ENCODE measurements around the gene ZNF316.
A peak's percentile ranks its signal among the peaks of the same experiment; 100 is the strongest.

ZNF316 gene

DNA sequence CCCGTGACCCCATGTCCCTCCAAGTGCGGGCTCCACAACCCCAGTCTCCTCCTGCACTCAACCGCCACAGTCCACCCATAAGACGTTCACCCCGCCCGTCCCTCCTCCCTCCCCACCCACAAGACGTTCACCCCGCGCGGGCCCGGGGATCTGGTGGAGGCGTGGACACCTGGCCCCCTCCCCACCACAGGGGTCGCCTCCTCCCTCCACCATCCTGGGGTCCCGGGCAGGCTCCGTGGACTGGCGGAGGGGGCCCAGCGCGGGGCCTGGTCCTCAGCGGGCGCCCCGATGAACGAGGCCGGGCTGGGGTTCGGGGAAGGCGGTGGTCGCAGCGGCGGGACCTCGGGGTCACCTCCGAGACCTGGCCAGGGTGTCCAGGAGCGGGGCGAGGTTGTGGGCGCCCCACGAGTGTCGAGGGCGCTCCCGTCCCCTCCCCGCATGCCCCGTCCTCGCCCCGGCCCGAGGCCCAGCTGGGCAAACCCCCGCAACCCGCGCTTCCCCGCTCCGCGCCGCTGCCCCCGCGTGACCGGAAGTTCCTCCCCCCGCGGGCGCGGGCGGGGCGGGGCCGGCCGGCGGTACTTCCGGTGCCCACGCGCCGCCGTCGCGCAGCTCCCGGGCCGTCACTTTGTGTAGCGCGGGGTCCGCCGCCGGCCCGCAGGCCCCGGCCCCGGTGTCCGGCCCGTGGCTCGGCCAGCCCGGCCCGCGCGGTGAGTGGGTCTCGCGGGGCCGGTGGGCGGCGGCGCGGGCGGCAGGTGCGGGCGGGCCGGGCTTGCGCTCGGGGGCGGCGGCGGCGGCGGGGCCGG, at the start of gene ZNF316:
Gene ZNF316 (plus strand): TSS at position 578 of the 803 bp plus-strand sequence. CDS start 5,092 bp downstream, outside the sequence.
- DNase-seq = no peak

DNA sequence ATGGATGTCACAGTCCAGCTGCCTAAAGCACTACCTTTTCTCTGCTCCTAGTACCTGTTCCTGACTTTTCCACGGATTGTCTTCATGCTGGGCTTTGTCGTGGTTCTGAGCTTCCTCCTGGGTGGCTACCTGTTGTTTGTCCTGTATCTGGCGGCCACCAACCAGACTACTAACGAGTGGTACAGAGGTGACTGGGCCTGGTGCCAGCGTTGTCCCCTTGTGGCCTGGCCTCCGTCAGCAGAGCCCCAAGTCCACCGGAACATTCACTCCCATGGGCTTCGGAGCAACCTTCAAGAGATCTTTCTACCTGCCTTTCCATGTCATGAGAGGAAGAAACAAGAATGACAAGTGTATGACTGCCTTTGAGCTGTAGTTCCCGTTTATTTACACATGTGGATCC, 48.6 kb upstream of the ZNF316 start:
- no peak for DNase-seq

DNA sequence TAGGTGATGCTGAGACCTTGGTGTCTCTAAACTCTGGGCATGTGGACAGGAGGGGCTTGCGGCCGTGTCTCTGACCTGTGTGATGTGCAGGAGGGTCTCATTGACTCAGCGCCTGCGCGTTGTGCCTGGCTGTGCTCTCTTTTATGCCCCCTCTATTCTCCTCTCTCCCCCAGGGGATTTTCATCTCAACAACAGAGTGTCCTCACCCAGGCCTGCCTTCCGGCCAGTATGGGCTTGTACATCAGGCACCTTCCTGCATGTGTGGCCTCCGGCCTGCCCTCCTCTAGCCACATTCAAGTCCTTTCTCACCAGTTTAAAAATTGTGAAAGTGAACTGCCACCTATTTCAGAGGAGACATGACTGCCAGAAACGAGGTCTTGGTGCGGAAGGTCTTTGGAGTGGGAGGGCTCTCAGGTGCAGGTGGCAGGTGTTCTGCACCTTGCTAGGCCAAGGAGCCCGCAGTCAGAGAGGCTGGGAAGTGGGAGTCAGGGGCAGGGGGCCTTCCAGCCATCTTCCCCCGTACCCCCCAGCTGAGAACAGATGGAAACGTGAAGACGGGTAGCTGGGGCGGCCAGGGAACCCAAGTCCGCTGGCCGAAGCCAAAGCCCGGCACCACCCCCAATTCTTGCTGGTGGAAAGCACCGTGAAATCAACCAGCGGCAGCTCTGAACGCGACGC, 47.8 kb upstream of the ZNF316 start:
- no peak for DNase-seq

DNA sequence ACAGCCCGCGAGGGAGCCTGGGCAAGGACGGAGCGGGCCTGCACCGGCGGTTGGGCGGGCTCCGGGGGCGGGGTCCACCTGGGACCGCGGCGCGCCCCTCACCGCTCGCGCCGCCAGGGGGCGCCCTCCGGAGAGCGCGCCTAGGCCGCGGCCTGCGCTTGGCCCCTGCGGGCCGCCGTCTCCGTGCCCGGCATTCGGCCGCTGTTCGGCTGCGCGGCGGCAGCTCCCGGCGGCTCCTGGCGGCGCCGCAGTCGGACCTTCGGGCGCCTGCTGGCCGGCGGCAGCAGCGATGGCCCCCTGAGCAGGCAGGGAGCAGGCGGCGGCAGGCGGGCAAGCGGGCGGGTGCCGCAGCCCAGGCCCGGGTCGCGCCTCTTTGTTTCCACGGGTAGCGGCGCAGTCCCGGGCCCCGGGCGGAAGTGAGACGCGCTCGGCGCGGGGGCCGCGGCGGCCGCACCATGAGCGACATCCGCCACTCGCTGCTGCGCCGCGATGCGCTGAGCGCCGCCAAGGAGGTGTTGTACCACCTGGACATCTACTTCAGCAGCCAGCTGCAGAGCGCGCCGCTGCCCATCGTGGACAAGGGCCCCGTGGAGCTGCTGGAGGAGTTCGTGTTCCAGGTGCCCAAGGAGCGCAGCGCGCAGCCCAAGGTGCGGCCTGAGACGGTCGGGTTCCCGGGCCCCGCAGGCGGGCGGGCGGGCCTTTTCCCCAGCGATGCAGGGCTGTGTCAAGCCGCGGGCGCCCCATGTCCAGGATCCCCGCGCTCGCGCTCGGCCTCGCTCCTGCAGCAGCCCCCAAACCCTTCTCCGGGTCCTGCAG, 47.1 kb upstream of the ZNF316 start, which contains the start of gene INTS15:
Gene INTS15 (plus strand): TSS at position 193 of the 816 bp plus-strand sequence. CDS start 263 bp downstream, at position 456.
- peak; percentile 80 for DNase-seq

DNA sequence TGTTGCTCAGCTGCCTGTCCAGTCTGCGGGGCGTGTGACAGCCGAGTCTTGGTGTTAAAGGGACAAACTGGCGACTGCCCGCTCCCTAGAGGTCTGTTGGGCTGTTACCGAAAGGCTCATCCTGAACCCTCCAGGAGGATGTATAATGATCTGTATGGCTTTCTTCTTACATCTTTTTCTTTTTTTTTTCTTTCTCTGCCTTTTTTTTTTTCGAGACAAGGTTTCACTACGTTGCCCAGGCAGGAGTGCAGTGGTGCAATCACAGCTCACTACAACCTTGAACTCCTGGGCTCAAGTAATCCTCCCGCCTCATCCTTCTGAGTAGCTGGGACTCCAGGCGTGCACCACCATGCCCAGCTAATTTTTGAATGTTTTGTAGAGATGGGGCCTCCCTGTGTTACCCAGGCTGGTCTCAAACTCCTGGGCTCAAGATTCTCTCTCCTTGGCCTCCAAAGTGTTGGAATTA, 46.4 kb upstream of the ZNF316 start:
- DNase-seq = no peak

DNA sequence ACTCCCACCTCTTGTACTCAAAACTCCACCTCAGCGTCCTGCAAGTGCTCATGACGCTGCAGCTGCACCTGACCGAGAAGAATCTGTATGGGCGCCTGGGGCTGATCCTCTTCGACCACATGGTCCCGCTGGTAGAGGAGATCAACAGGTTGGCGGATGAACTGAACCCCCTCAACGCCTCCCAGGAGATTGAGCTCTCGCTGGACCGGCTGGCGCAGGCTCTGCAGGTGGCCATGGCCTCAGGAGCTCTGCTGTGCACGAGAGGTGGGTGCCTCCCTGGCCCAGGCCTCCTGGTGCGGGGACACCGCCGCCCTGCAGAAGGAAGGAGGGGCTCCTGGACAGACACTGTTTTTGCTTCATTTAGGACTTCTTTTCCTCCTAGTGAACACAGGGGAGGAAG, 37.0 kb upstream of the ZNF316 start:
- no peak for DNase-seq

DNA sequence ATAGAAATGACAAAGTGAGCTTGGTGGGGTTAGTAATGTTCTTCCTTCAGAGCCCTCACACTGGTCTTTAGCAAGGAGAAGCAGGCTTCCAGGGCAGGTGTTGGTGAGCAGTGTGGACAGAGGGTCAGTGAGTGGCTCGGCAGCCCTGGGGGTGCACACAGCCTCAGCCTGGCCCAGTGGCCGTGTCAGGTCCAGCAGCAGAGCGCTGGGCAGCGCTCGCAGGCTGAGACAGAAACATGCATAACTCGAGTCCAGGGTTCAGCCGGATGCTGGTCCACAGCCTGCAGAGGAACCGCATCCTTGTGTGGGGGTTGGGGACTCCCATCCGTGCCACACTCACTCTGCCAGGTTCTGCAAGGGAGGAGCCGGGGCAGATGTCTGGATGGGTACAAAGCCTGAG, 32.7 kb upstream of the ZNF316 start:
- no peak for DNase-seq

DNA sequence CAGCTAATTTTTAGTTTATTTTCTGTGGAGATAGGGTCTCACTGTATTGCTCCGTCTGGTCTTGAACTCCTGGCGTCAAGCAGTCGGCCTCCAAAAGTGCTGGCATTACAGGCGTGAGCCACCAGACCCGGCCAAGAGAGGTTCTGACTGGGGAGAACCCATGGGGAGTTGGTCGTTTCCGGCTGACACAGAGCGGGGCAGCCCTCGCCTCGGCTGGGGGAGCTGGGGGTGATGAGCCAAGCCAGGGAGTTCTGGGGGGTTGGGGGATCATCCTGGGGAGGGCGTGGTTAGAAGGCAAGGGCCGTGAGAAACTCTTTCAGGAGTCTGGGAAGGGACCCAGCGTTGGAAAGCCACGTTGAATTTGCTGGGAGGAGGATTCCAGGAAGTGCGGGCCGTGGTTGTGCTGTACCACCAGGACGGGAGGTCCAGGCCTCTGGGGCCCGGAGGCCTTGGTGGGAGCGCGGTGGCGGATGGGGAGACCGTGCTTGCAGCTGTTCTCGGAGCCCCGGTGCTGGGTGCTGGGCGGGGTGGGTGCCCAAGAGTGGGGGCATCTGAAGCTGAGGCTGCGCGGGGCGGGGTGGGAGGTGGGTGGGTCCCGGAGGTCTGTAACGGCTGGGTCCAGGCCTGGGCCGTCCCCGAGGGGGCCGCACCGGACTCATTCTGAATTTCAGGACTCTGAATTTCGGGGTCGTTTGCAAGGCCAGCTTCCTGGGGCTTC, 30.1 kb upstream of the ZNF316 start:
- no peak for DNase-seq

DNA sequence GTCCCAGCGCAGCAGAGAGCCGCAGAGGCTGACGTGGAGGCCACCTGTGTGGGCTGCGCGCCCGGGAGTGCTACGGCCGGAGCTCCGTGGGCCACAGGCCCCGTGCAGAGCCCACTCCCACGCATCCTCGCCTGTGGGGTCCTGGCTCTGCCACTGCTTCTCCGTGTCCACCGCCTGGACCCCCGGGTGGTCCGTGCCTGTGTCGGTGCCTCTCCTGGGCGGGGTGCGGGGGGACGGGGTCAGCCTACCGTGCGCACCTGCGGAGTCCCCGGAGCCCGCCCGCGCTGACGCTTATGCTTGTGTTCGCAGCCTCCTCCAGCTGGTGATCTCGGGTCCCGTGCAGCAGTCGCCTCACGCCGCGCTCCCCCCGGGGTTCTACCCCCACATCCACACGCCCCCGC, 29.5 kb upstream of the ZNF316 start:
- no peak for DNase-seq

DNA sequence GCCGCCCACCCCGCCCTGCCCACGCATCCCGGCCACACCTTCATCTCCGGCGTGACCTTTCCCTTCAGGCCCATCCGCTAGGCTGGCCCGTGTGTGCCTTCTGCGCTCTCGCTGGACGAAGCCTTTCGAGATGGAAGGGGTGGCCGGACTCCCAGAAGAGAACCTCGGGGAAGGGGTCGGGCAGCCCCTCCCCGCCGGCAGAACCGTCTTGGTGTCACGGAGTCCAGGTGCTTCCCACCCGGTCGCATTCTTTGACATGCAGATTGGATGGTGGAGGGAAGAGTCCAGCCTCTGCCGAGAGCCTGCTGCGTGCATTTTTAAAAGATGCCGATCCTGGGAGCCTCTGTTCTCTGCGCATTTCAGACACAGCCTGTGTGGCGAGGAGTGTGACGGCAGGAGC, 29.0 kb upstream of the ZNF316 start:
- DNase-seq = no peak

DNA sequence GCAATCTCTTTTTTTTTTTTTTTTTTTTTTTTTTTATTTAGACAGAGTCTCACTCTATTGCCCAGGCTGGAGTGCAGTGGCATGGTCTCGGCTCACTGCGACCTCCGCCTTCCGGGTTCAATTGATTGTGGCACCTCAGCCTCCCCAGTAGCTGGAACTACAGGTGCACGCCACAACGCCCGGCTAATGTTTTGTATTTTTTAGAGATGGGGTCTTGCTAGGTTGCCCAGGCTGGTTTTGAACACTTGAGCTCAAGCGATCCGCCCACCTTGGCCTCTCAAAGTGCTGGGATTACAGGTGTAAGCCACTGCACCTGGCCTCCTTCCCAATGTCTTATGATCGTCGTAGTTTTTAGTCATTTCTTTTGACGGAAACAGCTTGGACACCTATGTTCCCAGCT, 28.3 kb upstream of the ZNF316 start:
- no peak for DNase-seq

DNA sequence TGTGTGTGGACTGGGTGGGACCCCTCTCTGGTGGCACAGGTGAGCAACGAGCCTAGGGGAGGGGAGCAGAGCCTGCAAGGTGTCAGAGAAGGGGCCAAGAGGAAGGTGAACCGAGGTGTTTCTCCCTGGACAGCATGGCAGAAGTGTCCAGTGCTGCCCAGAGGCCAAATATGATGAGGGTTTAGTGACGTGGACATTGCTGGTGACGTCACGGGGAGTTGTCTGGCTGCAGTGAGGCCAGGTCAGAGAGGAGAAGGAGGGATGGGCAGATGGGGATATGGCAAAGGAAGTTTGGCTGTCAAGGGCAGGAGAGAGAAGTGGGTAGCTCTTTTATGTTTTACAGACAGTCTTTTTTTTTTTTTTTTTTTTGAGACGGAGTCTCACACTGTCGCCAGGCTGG, 24.3 kb upstream of the ZNF316 start:
- no peak for DNase-seq

DNA sequence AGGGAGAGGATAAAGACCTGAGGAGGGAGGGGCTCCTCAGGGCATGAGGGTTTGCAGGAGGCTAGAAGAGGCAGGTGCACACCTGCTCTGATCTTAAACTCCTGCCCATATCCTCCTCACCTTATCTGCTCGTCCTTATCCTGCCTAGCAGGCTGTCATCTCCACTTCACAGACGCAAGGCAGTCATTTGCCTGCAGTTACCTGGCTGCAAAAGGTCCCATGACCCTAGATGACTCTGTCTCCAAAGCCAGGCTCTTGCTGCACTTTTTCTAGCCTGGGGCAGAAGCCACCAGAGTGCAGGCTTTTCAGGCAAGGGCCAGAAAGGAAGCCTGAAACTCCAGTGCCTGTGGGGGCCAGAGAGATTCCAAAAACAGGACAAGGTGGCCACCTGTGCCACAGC, 23.4 kb upstream of the ZNF316 start:
- DNase-seq = no peak

DNA sequence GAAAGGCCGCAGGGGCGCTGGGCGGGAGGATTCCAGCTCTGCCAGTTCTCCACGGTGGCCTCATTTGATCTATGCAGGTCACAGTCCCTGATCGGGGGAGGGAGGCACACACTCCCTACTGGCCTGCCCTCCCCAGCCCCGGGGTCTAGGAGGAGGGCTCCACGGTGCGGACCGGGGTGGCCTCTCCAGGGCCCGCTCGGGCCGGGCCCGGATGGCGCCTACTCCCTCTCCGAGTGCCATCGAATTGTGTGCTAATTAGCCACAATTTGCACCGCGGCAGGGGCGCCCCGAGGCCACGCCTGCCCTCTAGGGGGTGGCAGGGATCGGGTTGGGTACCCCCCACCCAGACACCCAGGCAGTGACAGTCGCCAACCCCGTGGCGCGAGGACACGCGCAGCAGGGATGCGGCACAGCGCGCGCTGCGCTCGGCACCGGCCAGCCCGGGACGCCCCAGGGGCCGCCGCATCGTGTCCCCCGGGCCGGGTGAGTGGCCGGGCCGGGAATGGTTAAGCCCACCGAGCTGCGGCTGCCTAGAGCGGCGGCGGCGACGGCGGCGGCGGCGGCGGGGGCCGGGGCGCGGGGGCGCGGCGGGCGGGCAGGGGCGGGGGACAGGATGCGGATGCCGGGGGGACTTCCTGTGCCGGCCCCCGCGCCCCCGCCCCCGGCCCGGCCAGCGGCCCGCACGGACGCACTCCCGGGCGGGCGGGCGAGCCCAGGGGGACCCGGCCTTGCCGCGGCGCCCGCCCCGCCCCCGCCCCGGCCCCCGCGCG, 22.0 kb upstream of the ZNF316 start, which contains the start of gene ZNF853:
Gene ZNF853 (plus strand): TSS at position 658 of the 770 bp plus-strand sequence. CDS start 565 bp downstream, outside the sequence.
- no peak for DNase-seq

DNA sequence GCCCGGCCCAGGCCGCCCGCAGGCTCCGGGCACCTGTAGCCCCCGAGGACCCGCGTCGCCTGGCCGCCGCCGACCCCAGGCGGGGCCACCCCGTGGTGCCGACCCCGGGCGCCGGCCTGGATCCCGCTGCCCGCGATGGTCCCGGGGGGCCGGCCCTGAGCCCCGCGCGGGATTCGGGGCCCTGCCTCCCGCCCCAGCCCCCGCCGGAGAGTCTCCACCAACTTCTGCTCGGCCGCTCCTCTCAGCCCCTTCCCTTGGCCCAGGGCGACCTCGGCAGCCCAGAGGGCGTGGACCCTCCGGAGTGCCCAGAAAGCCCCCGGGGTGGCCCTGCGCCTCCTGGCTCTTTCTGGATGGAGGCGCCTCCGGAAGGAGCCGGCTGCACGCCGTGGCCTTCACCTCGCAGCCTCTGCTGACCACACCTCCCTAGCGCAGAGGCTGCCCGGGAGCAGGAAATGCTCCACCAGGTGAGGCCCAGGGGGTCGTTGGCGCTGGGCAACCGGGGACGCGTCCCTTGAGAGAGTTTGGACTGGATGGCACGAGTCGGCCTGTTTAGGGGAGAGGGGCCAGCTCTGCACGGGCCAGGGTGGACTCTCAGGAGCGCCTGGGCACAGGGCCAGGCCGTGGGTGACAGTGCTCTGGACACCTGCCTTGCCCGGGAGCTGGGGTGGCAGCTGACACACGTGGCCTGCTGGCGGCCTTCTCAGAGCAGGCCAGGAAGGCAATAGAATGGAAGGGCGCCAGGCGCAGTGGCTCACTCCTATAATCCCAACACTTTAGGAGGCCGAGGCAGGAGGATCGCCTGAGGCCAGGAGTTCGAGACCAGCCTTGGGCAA, 21.2 kb upstream of the ZNF316 start:
- DNase-seq = no peak

DNA sequence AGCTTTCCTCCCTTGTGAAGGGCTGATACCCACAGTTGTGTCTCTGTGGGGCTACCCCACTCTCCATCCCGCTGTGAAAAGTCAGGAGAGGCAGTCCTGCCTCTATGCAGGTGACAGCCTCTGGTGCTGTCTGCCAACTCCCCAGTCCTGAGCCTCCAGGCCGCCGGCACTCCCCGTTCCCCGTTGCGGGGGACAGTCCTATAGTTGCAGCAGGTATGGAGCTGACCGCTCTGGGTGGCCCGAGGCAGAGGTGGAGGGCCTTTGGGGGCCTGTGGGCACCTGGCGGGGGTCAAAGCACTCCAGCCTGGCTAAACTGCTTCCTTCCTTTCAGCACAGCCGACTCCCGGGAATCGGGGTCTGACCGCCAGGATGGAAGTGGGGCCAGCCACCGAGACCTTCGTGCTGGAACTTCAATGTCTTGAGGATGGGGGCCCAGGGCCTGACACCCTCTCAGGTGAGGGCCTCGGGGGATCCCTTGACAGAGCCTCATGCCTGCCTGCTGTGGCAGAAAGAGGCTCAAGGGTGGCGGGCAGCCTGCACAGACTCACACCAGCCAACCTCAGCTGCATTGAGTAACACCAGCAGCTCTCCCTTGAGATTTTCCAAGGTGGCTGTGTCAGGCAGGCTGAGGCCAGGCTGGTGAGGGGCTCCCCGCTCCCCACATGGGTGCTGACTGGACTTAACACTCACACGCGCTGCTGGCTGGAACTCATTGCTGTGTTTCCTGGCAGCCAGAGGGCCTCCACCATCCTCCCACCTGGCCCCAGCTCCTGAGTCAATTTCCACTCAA, 20.1 kb upstream of the ZNF316 start:
- no peak for DNase-seq

DNA sequence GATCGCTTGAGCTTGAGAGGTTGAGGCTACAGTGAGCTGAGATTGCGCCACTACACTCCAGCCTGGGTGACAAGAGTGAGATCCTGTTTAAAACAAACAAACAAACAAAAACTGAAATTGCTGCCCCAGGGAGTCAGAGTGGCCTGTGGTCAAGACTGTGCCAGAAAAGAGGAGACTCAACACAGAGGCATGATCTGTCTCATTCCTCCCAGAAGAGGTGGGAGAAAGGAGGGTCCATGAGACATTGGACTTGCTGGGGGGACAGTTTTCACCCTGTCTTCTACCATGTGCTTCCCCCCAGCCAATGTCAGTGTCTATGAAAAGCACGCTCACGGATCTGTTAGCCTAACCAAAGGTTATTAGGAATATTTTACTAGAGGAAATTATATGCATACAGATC, 18.5 kb upstream of the ZNF316 start:
- DNase-seq = no peak

DNA sequence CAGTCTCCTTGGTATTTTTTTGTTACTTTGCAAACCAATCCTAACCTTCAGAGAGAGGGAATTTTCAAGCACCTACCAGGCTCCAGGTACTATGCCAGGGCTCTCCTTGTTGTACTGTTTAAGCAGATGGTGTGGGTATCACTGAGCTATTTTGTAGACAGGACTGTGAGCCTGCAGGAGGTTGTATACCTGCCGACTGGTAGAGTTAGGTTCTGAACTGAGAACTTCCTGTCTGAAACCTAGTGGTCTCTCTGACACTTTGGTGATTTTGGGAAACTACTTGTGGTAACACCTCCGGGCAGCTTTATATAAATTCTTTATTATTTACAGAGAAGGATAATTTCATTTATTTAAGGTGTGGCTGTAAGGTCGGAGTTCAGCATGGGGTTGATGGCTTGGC, 17.2 kb upstream of the ZNF316 start:
- no peak for DNase-seq

DNA sequence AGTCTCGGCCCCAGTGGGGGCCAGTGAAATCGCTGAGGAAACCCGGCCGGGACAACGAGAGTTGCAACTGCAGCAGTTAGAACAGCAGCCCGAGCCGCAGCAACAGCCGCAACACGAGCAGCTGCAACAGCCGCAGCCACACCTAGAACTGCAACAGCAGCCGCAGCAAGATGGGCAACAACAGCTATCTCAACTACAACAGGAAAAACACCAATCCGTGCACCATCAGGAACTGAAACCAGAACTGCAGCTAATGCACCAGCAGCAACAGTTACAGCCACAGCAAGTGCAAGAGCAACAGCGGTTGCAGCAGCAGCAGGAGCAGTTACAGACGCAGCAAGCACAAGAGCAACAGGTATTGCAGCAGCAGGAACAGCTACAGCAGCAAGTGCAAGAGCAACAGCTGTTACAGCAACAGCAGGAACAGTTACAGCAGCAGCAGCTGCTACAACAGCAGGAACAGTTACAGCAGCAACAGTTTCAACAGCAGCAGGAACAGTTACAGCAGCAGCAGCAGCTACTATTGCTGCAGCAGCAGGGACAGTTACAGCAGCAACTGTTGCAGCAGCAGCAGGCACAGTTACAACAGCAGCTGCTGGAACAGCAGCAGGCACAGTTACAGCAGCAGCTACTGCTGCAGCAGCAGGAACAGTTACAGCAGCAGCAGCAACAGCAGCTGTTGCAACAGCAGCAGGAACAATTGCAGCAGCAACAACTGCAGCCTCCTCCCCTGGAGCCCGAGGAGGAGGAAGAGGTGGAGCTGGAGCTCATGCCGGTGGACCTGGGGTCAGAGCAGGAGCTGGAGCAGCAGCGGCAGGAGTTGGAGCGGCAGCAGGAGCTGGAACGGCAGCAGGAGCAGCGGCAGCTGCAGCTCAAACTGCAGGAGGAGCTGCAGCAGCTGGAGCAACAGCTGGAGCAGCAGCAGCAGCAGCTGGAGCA, 15.7 kb upstream of the ZNF316 start:
- no peak for DNase-seq
